ENCODE measurements around the gene PLRG1.

PLRG1 gene

GRCh38 chr4:154485127-154485773, 65.0 kb downstream of the PLRG1 start:
- H3K4me1 ChIP-seq (ENCODE audit: control insufficient read depth in 1 of 2, insufficient read depth in 2 of 2, low read length in 2 of 2) = no peaks in the 10 kb centered on the region
- peaks cover 8 to 18% of the 10 kb centered on the region in 2 donors for H3K27me3 ChIP-seq (ENCODE audit: control insufficient read depth in 1 of 2, insufficient read depth in 2 of 2, low read length in 2 of 2)

More at GRCh38 chr4:154485127-154485773, 65.0 kb downstream of the PLRG1 start:
- Histone ChIP-seq H3K9ac (ENCODE audit: low read depth in 1 of 2, low read length in 2 of 2) (no peak overlapping the region), H3K9me3 (ENCODE audit: control insufficient read depth in 1 of 2, low read length in 2 of 2) (no peaks in the 10 kb centered on the region), H3K4me3 (ENCODE audit: low read depth in 1 of 2, low read length in 2 of 2) (no peak overlapping the region), H3K36me3 (ENCODE audit: control insufficient read depth in 1 of 2, insufficient read depth in 2 of 2, low read length in 2 of 2) (no peaks in the 10 kb centered on the region), H3K27ac (ENCODE audit: low read depth, low read length) (no peak overlapping the region)

Measured in duodenal mucosa (tissue), 2 donors.